AG20443 (cell line): Measurements from ENCODE around the gene TIGD6.
"Not testable (repeated sequence)": the region's sequence is repeated elsewhere in the genome, so short reads cannot be mapped to it uniquely, and the experiment has no call there.

ENCODE experiments used
- DNase-seq: peaks from one replicate; pipeline ENCODE4 v3.0.0; 2012; ENCODE audit warnings: low spot score, mixed read lengths

Gene TIGD6

GRCh38 chr5:149969181-149969930, 31.1 kb downstream of the TIGD6 start:
- no peak for DNase-seq

- DNase-seq, result no peak
Observed at GRCh38 chr5:149966946-149967345, 33.5 kb downstream of the TIGD6 start.

DNA sequence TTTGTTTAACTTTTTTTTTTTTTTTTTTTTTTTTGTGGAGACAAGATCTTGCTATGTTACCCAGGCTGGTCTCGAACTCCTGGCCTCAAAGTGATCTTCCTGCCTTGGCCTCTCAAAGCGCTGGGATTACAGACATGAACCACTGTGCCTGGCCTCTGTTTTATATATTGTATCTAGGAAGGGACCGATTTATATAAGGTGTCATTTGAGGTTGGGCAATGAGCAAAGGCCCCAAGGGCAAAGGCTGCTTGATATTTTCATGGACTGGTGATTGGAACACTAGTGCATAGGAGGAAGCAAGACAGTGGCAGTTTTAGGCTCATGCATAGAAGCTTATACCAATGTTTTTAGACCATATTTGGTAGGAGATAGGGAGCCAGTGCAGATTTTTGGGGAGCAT, 36.7 kb downstream of the TIGD6 start:
- no peak for DNase-seq

GRCh38 chr5:149962601-149963300, 37.7 kb downstream of the TIGD6 start:
- DNase-seq, result no peak

- peak; percentile 67 for DNase-seq
Observed at GRCh38 chr5:149961957-149962409, 38.5 kb downstream of the TIGD6 start.

DNA sequence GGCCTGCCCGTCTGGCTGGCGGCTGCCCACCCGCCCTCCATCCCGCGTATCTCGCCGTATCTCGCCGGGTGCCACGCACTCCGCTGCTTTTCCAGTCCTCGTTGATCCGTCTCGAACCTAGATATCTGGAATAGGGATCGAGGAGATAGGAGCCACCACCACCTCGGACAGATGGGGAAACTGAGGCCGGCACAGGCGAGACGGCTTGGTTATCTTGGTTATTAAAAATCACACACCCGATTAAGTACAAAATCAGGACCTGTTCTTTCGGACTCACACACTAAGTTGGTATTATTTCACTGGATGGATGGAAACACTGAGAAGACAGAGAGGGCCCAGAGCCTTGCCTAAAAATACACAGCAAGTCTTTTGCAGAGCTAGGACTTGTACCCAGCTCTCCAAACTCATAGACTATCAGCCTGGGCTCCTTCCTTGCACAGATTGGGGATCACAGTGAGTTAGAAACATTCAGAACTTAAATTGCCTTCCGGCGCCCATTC, 39.2 kb downstream of the TIGD6 start:
- no peak for DNase-seq

GRCh38 chr5:149960272-149961185, 39.9 kb downstream of the TIGD6 start, which contains the start of gene SLC26A2:
Gene SLC26A2 (plus strand): TSS chr5:149960758. CDS start chr5:149977653, 16,895 bp downstream.
- DNase-seq, result peak; percentile 99

- DNase-seq, result peak; percentile 57
Observed at GRCh38 chr5:149959406-149960236, 40.8 kb downstream of the TIGD6 start.

- no peak for DNase-seq
Observed at GRCh38 chr5:149957855-149958254, 42.6 kb downstream of the TIGD6 start.

GRCh38 chr5:149956685-149957084, 43.8 kb downstream of the TIGD6 start:
- DNase-seq, result no peak

DNA sequence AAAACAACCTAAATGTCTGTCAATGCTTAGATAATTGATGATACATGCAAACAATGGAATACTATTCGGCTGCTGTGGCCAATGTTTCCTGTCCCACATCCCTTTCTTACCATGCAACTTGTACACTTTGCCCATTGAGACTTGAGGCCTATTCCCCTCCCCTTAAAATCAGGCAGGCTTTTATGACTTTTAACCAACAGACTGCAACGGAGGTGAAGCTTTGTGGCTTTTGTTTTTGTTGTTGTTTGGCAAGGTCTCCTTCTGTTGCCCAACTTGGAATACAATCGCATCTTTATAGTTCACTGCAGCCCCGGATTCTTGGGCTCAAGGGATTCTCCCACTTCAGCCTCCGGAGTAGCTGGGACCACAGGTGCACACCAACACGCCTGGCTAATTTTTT, 45.7 kb downstream of the TIGD6 start:
- no peak for DNase-seq

DNA sequence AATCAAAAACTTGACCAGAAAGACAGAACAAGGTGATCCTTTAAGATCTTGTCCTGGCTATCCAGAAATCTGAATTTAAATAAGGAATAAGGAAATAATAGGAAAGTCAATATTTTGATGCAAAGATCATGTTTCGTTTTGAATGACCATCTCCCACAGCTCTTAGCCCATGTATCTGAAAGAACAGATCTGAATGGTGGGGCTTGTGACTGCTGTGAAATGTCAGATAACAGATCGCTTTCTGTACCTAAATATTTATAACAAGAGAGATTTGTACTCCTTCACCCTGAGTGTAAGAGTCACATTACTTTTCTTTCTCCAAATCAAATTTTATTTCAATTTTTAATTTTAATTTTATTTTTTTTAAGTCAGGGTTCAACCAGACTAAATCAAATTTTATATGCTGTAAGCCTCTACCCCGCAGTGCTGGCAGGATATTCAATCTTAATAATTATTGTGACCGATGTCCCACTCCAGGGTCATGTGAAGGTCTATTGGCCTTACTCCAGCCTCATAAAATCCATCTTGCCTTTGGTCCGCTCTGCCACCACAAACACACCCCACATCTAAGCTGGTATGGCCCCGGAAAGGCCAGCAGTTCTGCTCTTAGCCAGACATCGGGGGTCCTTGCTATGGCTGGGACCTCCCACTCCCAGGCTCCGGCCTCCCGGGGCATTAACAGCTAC, 46.9 kb downstream of the TIGD6 start:
- no peak for DNase-seq

- no peak for DNase-seq
Observed at GRCh38 chr5:149951138-149951749, 49.2 kb downstream of the TIGD6 start.

GRCh38 chr5:149948993-149949392, 51.5 kb downstream of the TIGD6 start:
- no peak for DNase-seq

DNA sequence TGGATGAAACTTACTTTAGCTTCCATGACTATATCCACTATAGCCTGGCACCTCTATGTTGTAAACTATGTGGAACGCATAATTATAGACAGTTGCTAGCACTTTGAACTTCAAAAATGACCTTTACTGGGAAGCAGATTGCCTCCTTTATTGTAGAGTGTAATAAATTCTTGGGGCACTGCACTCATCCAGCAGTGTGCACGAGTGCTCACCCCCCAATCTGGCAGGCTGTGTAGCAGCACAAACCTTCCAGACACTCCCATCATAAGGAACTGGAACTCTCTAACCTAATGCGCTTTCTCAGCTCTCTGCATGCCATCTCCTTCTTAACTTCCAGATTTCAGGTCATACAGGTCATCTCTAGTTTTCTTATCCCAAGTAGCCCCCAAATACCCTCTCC, 54.3 kb downstream of the TIGD6 start:
- no peak for DNase-seq

DNA sequence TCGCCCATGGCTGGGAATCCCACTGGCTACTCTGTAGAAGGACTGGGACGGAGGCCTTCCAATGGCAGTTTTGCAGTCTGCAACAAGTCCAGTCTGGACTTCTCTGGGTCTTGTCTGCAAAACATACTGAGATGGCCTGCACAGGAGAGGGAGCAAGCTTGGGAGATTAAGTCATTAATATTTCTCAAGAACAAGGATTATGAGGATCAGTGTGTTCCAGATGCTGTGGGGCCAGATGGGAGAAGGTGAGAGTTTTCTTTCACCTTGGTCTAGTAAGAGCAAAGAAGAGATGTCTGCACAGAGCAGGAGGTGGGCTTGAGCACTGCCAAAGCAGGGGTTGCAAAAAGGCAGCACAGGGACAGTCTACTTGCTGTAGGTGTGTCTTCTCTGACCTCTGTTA, 55.8 kb downstream of the TIGD6 start, which contains the start of gene PDE6A:
TSS of gene PDE6A (minus strand) at position 128 of the 400 bp plus-strand sequence. CDS start at position 8, 120 bp downstream.
- DNase-seq, result no peak

DNA sequence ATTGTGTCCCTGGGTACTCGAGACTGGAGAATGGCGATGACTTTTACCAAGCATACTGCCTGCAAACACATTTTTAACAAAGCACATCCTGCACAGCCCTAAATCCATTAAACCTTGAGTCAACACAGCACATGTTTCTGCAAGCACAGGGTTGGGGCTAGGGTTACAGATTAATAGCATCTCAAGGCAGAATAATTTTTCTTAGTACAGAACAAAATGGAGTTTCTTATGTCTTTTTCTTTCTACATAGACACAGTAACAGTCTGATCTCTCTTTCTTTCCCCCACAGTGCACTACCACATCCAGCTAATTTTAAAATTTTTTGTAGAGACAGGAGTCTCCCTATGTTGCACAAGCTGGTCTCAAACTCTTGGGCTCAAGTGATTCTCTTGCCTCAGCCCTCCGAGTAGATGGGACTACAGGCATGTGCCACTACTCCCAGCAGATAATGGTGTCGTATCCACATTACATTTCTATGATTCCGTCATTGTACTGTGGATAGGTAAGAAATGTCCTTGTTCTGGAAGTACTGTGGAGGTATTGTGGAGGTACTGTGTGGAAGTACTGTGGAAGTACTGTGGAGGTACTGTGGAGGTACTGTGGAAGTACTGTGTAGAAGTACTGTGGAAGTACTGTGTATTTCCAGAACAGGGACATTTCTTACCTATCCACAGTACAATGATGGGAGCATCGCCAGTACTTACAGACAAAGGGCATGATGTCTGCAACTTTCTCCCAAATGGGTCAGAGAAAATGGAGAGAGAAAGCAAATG, 57.1 kb downstream of the TIGD6 start:
- DNase-seq, result not testable (repeated sequence)
